WTC11 (cell line): Measurements from ENCODE around the gene DYNC1LI2. TPM values are rescaled to one million over a fixed set of nuclear protein-coding genes. Genes with fewer than 3 reads are reported as not detected.

Experiments
- ATAC-seq: fragments of 200-7000 bp; cut with Tn5 transposase; 2 replicates; pipeline ENCODE4 v1.10.0; 2021; ENCODE audit warnings: mild to moderate bottlenecking, moderate library complexity
- CTCF ChIA-PET: fragments of 300-600 bp; sonication (Branson Sonifier 250); formaldehyde crosslinking; loops from one replicate; lab custom pipeline; 2021; ENCODE audit warnings: antibody characterized with exemption; lab: Charles Lee
- POLR2A ChIA-PET: fragments of 350-600 bp; sonication (Branson Sonifier 250); formaldehyde crosslinking; loops from one replicate; lab custom pipeline; 2021; ENCODE audit warnings: antibody characterized with exemption; lab: Charles Lee
- DNase-seq: peaks from one replicate; pipeline ENCODE4 v3.0.0; 2021; ENCODE audit warnings: low spot score
- H3K27ac Mint-ChIP-seq: 2 replicates; pipeline ENCODE4 v1.8.0; 2021; ENCODE audit warnings: mixed read lengths
- H3K27me3 Mint-ChIP-seq: 2 replicates; pipeline ENCODE4 v1.8.0; 2021; ENCODE audit warnings: low read depth, mild to moderate bottlenecking, moderate library complexity, mixed read lengths
- H3K36me3 Mint-ChIP-seq: 2 replicates; pipeline ENCODE4 v1.8.0; 2021; ENCODE audit warnings: mixed read lengths
- H3K4me1 Mint-ChIP-seq: 2 replicates; pipeline ENCODE4 v1.8.0; 2022; ENCODE audit warnings: mixed read lengths
- H3K4me3 Mint-ChIP-seq: 2 replicates; pipeline ENCODE4 v1.8.0; 2021; ENCODE audit warnings: mild to moderate bottlenecking, moderate library complexity, mixed read lengths
- H3K9me3 Mint-ChIP-seq: 2 replicates; pipeline ENCODE4 v1.8.0; 2021; ENCODE audit warnings: mixed read lengths
- ARID4B ChIP-seq: sonication (generic); formaldehyde crosslinking; IDR thresholded peaks from 2 replicates; pipeline ENCODE4 v1.8.0; 2023; ENCODE audit warnings: missing genetic modification reagents, mild to moderate bottlenecking, borderline replicate concordance
- EMX1 ChIP-seq: fragments of 250-450 bp; sonication (Bioruptor Pico); IDR thresholded peaks from 2 replicates; pipeline ENCODE4 v1.8.0; 2021; ENCODE audit warnings: mild to moderate bottlenecking
- FOXP1 ChIP-seq: sonication (generic); formaldehyde crosslinking; IDR thresholded peaks from 2 replicates; pipeline ENCODE4 v1.8.0; 2022; ENCODE audit warnings: missing genetic modification reagents, mild to moderate bottlenecking, moderate library complexity, borderline replicate concordance
- HMGXB4 ChIP-seq: sonication (generic); formaldehyde crosslinking; IDR thresholded peaks from 2 replicates; pipeline ENCODE4 v1.8.1; 2023; ENCODE audit warnings: mild to moderate bottlenecking, moderate library complexity, missing genetic modification reagents
- MYBL2 ChIP-seq: sonication (generic); formaldehyde crosslinking; IDR thresholded peaks from 2 replicates; pipeline ENCODE4 v1.8.1; 2023; ENCODE audit warnings: mild to moderate bottlenecking, moderate library complexity, missing genetic modification reagents
- NFE2L1 ChIP-seq: sonication (generic); formaldehyde crosslinking; IDR thresholded peaks from 2 replicates; pipeline ENCODE4 v1.8.1; 2023; ENCODE audit warnings: missing genetic modification reagents
- NFYB ChIP-seq: sonication (generic); formaldehyde crosslinking; conservative IDR thresholded peaks from 2 replicates; pipeline ENCODE4 v1.8.0; 2022; ENCODE audit warnings: low read depth, missing genetic modification reagents
- NR1H2 ChIP-seq: sonication (generic); formaldehyde crosslinking; IDR thresholded peaks from 2 replicates; pipeline ENCODE4 v1.9.0; 2021; ENCODE audit warnings: mild to moderate bottlenecking, moderate library complexity, missing genetic modification reagents
- SOX15 ChIP-seq: fragments of 250-450 bp; sonication (Bioruptor Pico); IDR thresholded peaks from 2 replicates; pipeline ENCODE4 v1.9.0; 2021; ENCODE audit warnings: mild to moderate bottlenecking
- SP1 ChIP-seq: sonication (generic); formaldehyde crosslinking; conservative IDR thresholded peaks from 2 replicates; pipeline ENCODE4 v1.8.1; 2022; ENCODE audit warnings: missing genetic modification reagents
- STAT6 ChIP-seq: sonication (generic); formaldehyde crosslinking; conservative IDR thresholded peaks from 2 replicates; pipeline ENCODE4 v1.8.1; 2023; ENCODE audit warnings: mild to moderate bottlenecking, low read depth, missing genetic modification reagents, moderate library complexity
- TCF7 ChIP-seq: sonication (generic); formaldehyde crosslinking; IDR thresholded peaks from 2 replicates; pipeline ENCODE4 v1.8.0; 2022; ENCODE audit warnings: mild to moderate bottlenecking, low read depth, missing genetic modification reagents, moderate library complexity
- ZNF121 ChIP-seq: sonication (generic); formaldehyde crosslinking; IDR thresholded peaks from 2 replicates; pipeline ENCODE4 v1.8.0; 2023; ENCODE audit warnings: missing genetic modification reagents
- ZNF232 ChIP-seq: sonication (generic); formaldehyde crosslinking; IDR thresholded peaks from 2 replicates; pipeline ENCODE4 v1.8.0; 2022; ENCODE audit warnings: mild to moderate bottlenecking, missing genetic modification reagents
- ZNF532 ChIP-seq: fragments of 250-450 bp; sonication (Bioruptor Pico); IDR thresholded peaks from 2 replicates; pipeline ENCODE4 v1.9.0; 2021; ENCODE audit warnings: mild to moderate bottlenecking, borderline replicate concordance
- ZNF671 ChIP-seq: fragments of 250-450 bp; sonication (Bioruptor Pico); IDR thresholded peaks from 2 replicates; pipeline ENCODE4 v1.8.0; 2021; ENCODE audit warnings: mild to moderate bottlenecking
- total RNA-seq: library from RNA; stranded (reverse); gene quantifications from 3 replicates; pipeline ENCODE4 v1.2.3, GENCODE V29; 2021
- TF ChIP-seq, protein P1 (sequence below): fragments of 250-450 bp; sonication (Bioruptor Pico); IDR thresholded peaks from 2 replicates; pipeline ENCODE4 v2.1.2; 2022; ENCODE audit warnings: mild to moderate bottlenecking, moderate library complexity

Gene DYNC1LI2
- total RNA-seq, 1 experiment from 2014 or later = 89.8 TPM

DNA sequence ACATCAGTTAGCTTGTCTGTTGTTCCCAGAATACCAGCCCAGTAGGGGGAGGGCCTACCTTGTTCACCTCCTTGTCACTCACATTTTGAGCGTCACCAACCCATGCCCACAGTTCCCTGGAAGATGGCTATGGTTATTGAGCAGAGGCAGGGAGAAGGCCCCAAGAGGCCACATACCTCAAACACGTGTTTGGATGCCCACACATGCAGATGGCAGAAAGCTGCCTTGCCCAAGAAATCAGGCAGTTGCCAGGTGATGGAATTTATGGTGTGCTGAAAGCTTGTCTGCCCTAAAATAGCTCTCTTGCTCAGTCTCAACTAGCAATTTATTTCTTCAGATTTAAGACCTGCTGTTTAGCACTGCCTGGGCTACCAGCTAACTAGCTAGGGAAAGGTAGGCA is 38.3 kb downstream of the DYNC1LI2 start (continued):
- TF ChIP-seq STAT6 = no peak
- TF ChIP-seq NR1H2 (CRISPR knock-in tag) = no peak

- CTCF ChIA-PET = interaction anchor here (1.0 to 3.7 kb wide), 5 partner anchors 15 to 197 kb away, joined by 3 to 13 read pairs (median 5); no protein-coding TSS in a partner anchor
- Mint-ChIP-seq H3K27ac (no peak overlapping the region), H3K27me3 (no peaks in the 10 kb centered on the region), H3K36me3 (peaks cover 5% of the 10 kb centered on the region), H3K9me3 (peaks cover 7% of the 10 kb centered on the region), H3K4me3 (no peak overlapping the region)
- DNase-seq (no peak), ATAC-seq (no peak; the same call in 1 of the 2 replicates)
- POLR2A ChIA-PET = no interaction called here
- no peak for TF ChIP-seq EMX1 (CRISPR knock-in tag)
- no peak for TF ChIP-seq SP1
- TF ChIP-seq MYBL2 (CRISPR knock-in tag) = no peak
- TF ChIP-seq NFYB (CRISPR knock-in tag) = no peak
- no peak for TF ChIP-seq SOX15 (CRISPR knock-in tag)
- TF ChIP-seq ZNF232 (CRISPR knock-in tag) = no peak
- no peak for TF ChIP-seq TCF7 (CRISPR knock-in tag)
- TF ChIP-seq, protein P1, sequence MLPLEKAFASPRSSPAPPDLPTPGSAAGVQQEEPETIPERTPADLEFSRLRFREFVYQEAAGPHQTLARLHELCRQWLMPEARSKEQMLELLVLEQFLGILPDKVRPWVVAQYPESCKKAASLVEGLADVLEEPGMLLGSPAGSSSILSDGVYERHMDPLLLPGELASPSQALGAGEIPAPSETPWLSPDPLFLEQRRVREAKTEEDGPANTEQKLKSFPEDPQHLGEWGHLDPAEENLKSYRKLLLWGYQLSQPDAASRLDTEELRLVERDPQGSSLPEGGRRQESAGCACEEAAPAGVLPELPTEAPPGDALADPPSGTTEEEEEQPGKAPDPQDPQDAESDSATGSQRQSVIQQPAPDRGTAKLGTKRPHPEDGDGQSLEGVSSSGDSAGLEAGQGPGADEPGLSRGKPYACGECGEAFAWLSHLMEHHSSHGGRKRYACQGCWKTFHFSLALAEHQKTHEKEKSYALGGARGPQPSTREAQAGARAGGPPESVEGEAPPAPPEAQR = no peak
- TF ChIP-seq, all 79 proteins: peak for 0
- H3K4me1 Mint-ChIP-seq = 0 out of 2 replicates have a peak, but pooled peaks cover under 1% of the 10 kb centered on the region
Measured at GRCh38 chr16:66712512-66712911, 38.9 kb downstream of the DYNC1LI2 start.

DNA sequence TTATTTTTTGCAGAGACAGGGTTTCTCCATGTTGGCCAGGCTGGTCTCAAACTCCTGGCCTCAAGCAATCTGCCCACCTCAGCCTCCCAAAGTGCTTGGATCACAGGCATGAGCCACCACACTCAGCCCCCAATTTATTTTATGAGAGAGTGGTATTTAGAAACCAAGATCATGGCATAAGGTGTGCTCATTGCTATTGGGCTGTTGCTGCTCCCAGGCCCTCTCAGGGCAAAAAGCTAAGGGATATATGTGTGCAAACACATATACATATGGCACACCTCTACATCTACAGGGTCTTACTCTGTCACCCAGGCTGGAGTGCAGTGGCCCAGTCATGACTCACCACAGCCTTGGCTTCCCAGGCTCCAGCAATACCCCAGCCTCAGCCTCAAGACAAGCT is 39.8 kb downstream of the DYNC1LI2 start:
- H3K36me3 Mint-ChIP-seq = peaks cover 5% of the 10 kb centered on the region
- peaks cover 7% of the 10 kb centered on the region for H3K9me3 Mint-ChIP-seq
- H3K4me3 Mint-ChIP-seq = no peak overlapping the region
- POLR2A ChIA-PET = no interaction called here
- no peak for ATAC-seq
- no peaks in the 10 kb centered on the region for H3K27me3 Mint-ChIP-seq
- H3K4me1 Mint-ChIP-seq = peaks cover 6% of the 10 kb centered on the region
- CTCF ChIA-PET = interaction anchor here (1.4 to 3.7 kb wide), 3 partner anchors 14 to 61 kb away, joined by 3 to 13 read pairs (median 7); no protein-coding TSS in a partner anchor
- H3K27ac Mint-ChIP-seq = no peak overlapping the region
- DNase-seq = no peak
- no peak for TF ChIP-seq ZNF532 (CRISPR knock-in tag)
- TF ChIP-seq ZNF671 = no peak
- no peak for TF ChIP-seq NFE2L1
- no peak for TF ChIP-seq NR1H2 (CRISPR knock-in tag)
- no peak for TF ChIP-seq ZNF121 (CRISPR knock-in tag)
- no peak for TF ChIP-seq HMGXB4
- no peak for TF ChIP-seq ARID4B
- no peak for TF ChIP-seq FOXP1
- TF ChIP-seq, protein P1 = no peak
- no peak for TF ChIP-seq ZNF232 (CRISPR knock-in tag)
